Mesenchymal stem cell (in vitro differentiated cells and primary cell): ENCODE measurements around the gene VRK3.

Experiments
- DNase-seq: peaks from one replicate; pipeline ENCODE4 v3.0.0-alpha.2; 2013
- H2AFZ ChIP-seq: one replicate; pipeline ENCODE4 v1.6.1; 2013; ENCODE audit warnings: low read depth, mild to moderate bottlenecking, control low read depth, inconsistent platforms, low read length, moderate library complexity
- H2AK5ac ChIP-seq: 2 replicates; pipeline ENCODE4 v1.6.1; 2013; ENCODE audit warnings: low read length, moderate library complexity, mild to moderate bottlenecking, inconsistent platforms; ENCODE audit not compliant: severe bottlenecking
- H2BK120ac ChIP-seq: one replicate; pipeline ENCODE4 v1.6.1; 2013; ENCODE audit warnings: low read depth, mild to moderate bottlenecking, inconsistent platforms, low read length, moderate library complexity
- H2BK12ac ChIP-seq, 2 experiments: one replicate each; pipeline ENCODE4 v1.6.1; 2013; ENCODE audit warnings: inconsistent platforms in 2 of 2, low read length in 2 of 2, mild to moderate bottlenecking in 2 of 2, moderate library complexity in 2 of 2, control low read depth in 1 of 2
- H2BK15ac ChIP-seq: one replicate; pipeline ENCODE4 v1.6.1; 2013; ENCODE audit warnings: mild to moderate bottlenecking, low read depth, inconsistent platforms; ENCODE audit not compliant: poor library complexity, severe bottlenecking
- H2BK5ac ChIP-seq: 2 replicates; pipeline ENCODE4 v1.6.1; 2013; ENCODE audit warnings: low read depth, mild to moderate bottlenecking, low read length, control low read depth, inconsistent platforms; ENCODE audit not compliant: poor library complexity, severe bottlenecking
- H3K14ac ChIP-seq, 2 experiments: one replicate each; pipeline ENCODE4 v1.6.1; 2013; ENCODE audit warnings: inconsistent platforms in 2 of 2, low read length in 2 of 2, control low read depth in 1 of 2, mild to moderate bottlenecking in 1 of 2, moderate library complexity in 1 of 2
- H3K18ac ChIP-seq, 2 experiments: one replicate each; pipeline ENCODE4 v1.6.1; 2013; ENCODE audit warnings: inconsistent platforms in 2 of 2, low read length in 2 of 2, control low read depth in 1 of 2, low read depth in 1 of 2, mild to moderate bottlenecking in 1 of 2
- H3K23ac ChIP-seq, 2 experiments: one replicate each; pipeline ENCODE4 v1.6.1; 2013; ENCODE audit warnings: inconsistent platforms in 2 of 2, low read length in 2 of 2, mild to moderate bottlenecking in 2 of 2, moderate library complexity in 2 of 2, control low read depth in 1 of 2
- H3K27ac ChIP-seq: 2 replicates; pipeline ENCODE4 v1.5.1; 2013; ENCODE audit warnings: mild to moderate bottlenecking, moderate library complexity, low read length, control low read depth, inconsistent platforms; ENCODE audit not compliant: poor library complexity, severe bottlenecking
- H3K27me3 ChIP-seq, 2 experiments: 2 replicates each; pipeline versions ENCODE4 v1.6.1 to v1.7.0; 2013; ENCODE audit warnings: low read length in 2 of 2, mild to moderate bottlenecking in 2 of 2, moderate library complexity in 2 of 2, control low read depth in 1 of 2, inconsistent platforms in 1 of 2; ENCODE audit not compliant: control insufficient read depth in 1 of 2, insufficient read depth in 1 of 2
- H3K36me3 ChIP-seq, 2 experiments: 2 replicates each; pipeline versions ENCODE4 v1.6.1 to v1.7.0; 2013; ENCODE audit warnings: low read length in 2 of 2, control low read depth in 1 of 2, inconsistent platforms in 1 of 2, low read depth in 1 of 2, mild to moderate bottlenecking in 1 of 2; ENCODE audit not compliant: insufficient read depth in 2 of 2, control insufficient read depth in 1 of 2
- H3K4ac ChIP-seq, 2 experiments: one replicate each; pipeline ENCODE4 v1.6.1; 2013; ENCODE audit warnings: inconsistent platforms in 2 of 2, low read length in 2 of 2, mild to moderate bottlenecking in 2 of 2, moderate library complexity in 2 of 2, control low read depth in 1 of 2, low read depth in 1 of 2
- H3K4me1 ChIP-seq: 2 replicates; pipeline ENCODE4 v1.6.1; 2013; ENCODE audit warnings: low read depth, low read length, control low read depth; ENCODE audit not compliant: control insufficient read depth, insufficient read depth
- H3K4me2 ChIP-seq: 2 replicates; pipeline ENCODE4 v1.6.1; 2013; ENCODE audit warnings: low read length, mild to moderate bottlenecking, inconsistent platforms; ENCODE audit not compliant: poor library complexity, severe bottlenecking
- H3K4me3 ChIP-seq, 2 experiments: 2 replicates each; pipeline versions ENCODE4 v1.5.1 to v1.7.0; 2013; ENCODE audit warnings: low read length in 2 of 2, mild to moderate bottlenecking in 2 of 2, control low read depth in 1 of 2, low read depth in 1 of 2; ENCODE audit not compliant: insufficient read depth in 1 of 2
- H3K79me1 ChIP-seq: replicated peaks from 2 replicates; pipeline ENCODE4 v1.6.1; 2013; ENCODE audit warnings: mild to moderate bottlenecking, control low read depth, low read length, inconsistent platforms; ENCODE audit not compliant: poor library complexity, severe bottlenecking
- H3K9ac ChIP-seq: 2 replicates; pipeline ENCODE4 v1.7.0; 2013; ENCODE audit warnings: mild to moderate bottlenecking, low read length, moderate library complexity
- H3K9me3 ChIP-seq: 2 replicates; pipeline ENCODE4 v1.7.0; 2013; ENCODE audit warnings: mild to moderate bottlenecking, low read length; ENCODE audit not compliant: control insufficient read depth
- H4K8ac ChIP-seq: one replicate; pipeline ENCODE4 v1.6.1; 2013; ENCODE audit warnings: inconsistent platforms, mild to moderate bottlenecking, low read length, moderate library complexity
- H4K91ac ChIP-seq: one replicate; pipeline ENCODE4 v1.6.1; 2013; ENCODE audit warnings: mild to moderate bottlenecking, low read length, inconsistent platforms
- WGBS: methylation state at CpG from one replicate; pipeline ENCODE4 v1.1.7; 2013; ENCODE audit warnings: mixed read lengths; 5-methylcytosine and 5-hydroxymethylcytosine counted together

The VRK3 gene

GRCh38 chr19:49954933-49955332 lies 70.2 kb downstream of the VRK3 start:
- H2BK12ac ChIP-seq, result no peak overlapping the region
- no peak overlapping the region for H3K9ac ChIP-seq
- DNase-seq, result no peak
- H2BK120ac ChIP-seq, result no peak overlapping the region
- H4K91ac ChIP-seq, result no peak overlapping the region
- H3K4me2 ChIP-seq, result no peak overlapping the region
- H3K23ac ChIP-seq, result no peak overlapping the region
- H3K4me3 ChIP-seq, result no peak overlapping the region
- H3K27me3 ChIP-seq, result peaks cover 22 to 82% of the 10 kb centered on the region in 2 experiments
- H3K4me1 ChIP-seq, result no peaks in the 10 kb centered on the region
- H3K18ac ChIP-seq, result no peak overlapping the region
- no peak overlapping the region for H4K8ac ChIP-seq
- no peak overlapping the region for H2BK15ac ChIP-seq
- no peak overlapping the region for H2AFZ ChIP-seq
- WGBS, result 87% methylated on average over 11 of the region's 11 CpGs
- H2AK5ac ChIP-seq, result no peak overlapping the region
- no peak overlapping the region for H3K27ac ChIP-seq
- no peaks in the 10 kb centered on the region for H3K9me3 ChIP-seq
- no peaks in the 10 kb centered on the region for H3K79me1 ChIP-seq
- no peaks in the 10 kb centered on the region for H3K36me3 ChIP-seq
- no peak overlapping the region for H3K14ac ChIP-seq
- no peak overlapping the region for H2BK5ac ChIP-seq
- H3K4ac ChIP-seq, result no peak overlapping the region

- H2BK120ac ChIP-seq, result no peak overlapping the region
- H3K4me2 ChIP-seq, result no peak overlapping the region
- no peak overlapping the region for H2BK15ac ChIP-seq
- H3K4me1 ChIP-seq, result no peaks in the 10 kb centered on the region
- H3K23ac ChIP-seq, result no peak overlapping the region
- no peaks in the 10 kb centered on the region for H3K36me3 ChIP-seq
- H2BK12ac ChIP-seq, result no peak overlapping the region
- H3K9me3 ChIP-seq, result no peaks in the 10 kb centered on the region
- H3K79me1 ChIP-seq, result no peaks in the 10 kb centered on the region
- no peak overlapping the region for H3K9ac ChIP-seq
- H3K4me3 ChIP-seq, result no peak overlapping the region
- no peak overlapping the region for H4K91ac ChIP-seq
- H3K27ac ChIP-seq, result no peak overlapping the region
- H2AK5ac ChIP-seq, result no peak overlapping the region
- H4K8ac ChIP-seq, result no peak overlapping the region
- no peak for DNase-seq
- no peak overlapping the region for H3K14ac ChIP-seq
- 60% methylated on average over 12 of the region's 12 CpGs for WGBS
- H2AFZ ChIP-seq, result no peak overlapping the region
- no peak overlapping the region for H2BK5ac ChIP-seq
- no peak overlapping the region for H3K4ac ChIP-seq
- no peak overlapping the region for H3K18ac ChIP-seq
- peaks cover 22 to 88% of the 10 kb centered on the region in 2 experiments for H3K27me3 ChIP-seq
These were observed 70.9 kb downstream of the VRK3 start for GRCh38 chr19:49954092-49954829.

- H3K23ac ChIP-seq, result no peak overlapping the region
- no peak overlapping the region for H2AK5ac ChIP-seq
- H3K9me3 ChIP-seq, result no peaks in the 10 kb centered on the region
- H4K8ac ChIP-seq, result no peak overlapping the region
- H2BK15ac ChIP-seq, result no peak overlapping the region
- H2AFZ ChIP-seq, result no peak overlapping the region
- H3K79me1 ChIP-seq, result no peaks in the 10 kb centered on the region
- no peak overlapping the region for H4K91ac ChIP-seq
- H3K4me1 ChIP-seq, result no peaks in the 10 kb centered on the region
- H3K4me3 ChIP-seq, result no peak overlapping the region
- no peak overlapping the region for H3K18ac ChIP-seq
- H3K27me3 ChIP-seq, result peaks cover 22 to 84% of the 10 kb centered on the region in 2 experiments
- H3K27ac ChIP-seq, result no peak overlapping the region
- H2BK12ac ChIP-seq, result no peak overlapping the region
- H3K36me3 ChIP-seq, result no peaks in the 10 kb centered on the region
- no peak overlapping the region for H3K4me2 ChIP-seq
- H2BK120ac ChIP-seq, result no peak overlapping the region
- H3K4ac ChIP-seq, result no peak overlapping the region
- H3K14ac ChIP-seq, result no peak overlapping the region
- WGBS, result 86% methylated on average over 7 of the region's 7 CpGs
- no peak for DNase-seq
- no peak overlapping the region for H2BK5ac ChIP-seq
- no peak overlapping the region for H3K9ac ChIP-seq
These were observed 71.8 kb downstream of the VRK3 start for GRCh38 chr19:49953416-49953815.

GRCh38 chr19:49952906-49953305 lies 72.3 kb downstream of the VRK3 start:
- no peaks in the 10 kb centered on the region for H3K9me3 ChIP-seq
- peaks cover 22 to 82% of the 10 kb centered on the region in 2 experiments for H3K27me3 ChIP-seq
- no peak for DNase-seq
- H3K4ac ChIP-seq, result no peak overlapping the region
- H3K4me3 ChIP-seq, result no peak overlapping the region
- H3K79me1 ChIP-seq, result no peaks in the 10 kb centered on the region
- no peaks in the 10 kb centered on the region for H3K36me3 ChIP-seq
- no peak overlapping the region for H3K27ac ChIP-seq
- no peaks in the 10 kb centered on the region for H3K4me1 ChIP-seq
- no peak overlapping the region for H2BK120ac ChIP-seq
- H3K14ac ChIP-seq, result no peak overlapping the region
- no peak overlapping the region for H2AFZ ChIP-seq
- H3K23ac ChIP-seq, result no peak overlapping the region
- no peak overlapping the region for H2BK15ac ChIP-seq
- no peak overlapping the region for H4K8ac ChIP-seq
- no peak overlapping the region for H3K4me2 ChIP-seq
- 91% methylated on average over 13 of the region's 13 CpGs for WGBS
- no peak overlapping the region for H2AK5ac ChIP-seq
- no peak overlapping the region for H3K18ac ChIP-seq
- H3K9ac ChIP-seq, result no peak overlapping the region
- no peak overlapping the region for H2BK5ac ChIP-seq
- H4K91ac ChIP-seq, result no peak overlapping the region
- H2BK12ac ChIP-seq, result no peak overlapping the region
